Measurements from ENCODE around the gene OR10J1. TPM values are rescaled to one million over a fixed set of nuclear protein-coding genes. Genes with fewer than 3 reads are reported as not detected.

OR10J1 gene
- total RNA-seq, 2 experiments from 2014 or later, result not detected

GRCh38 chr1:159473335-159473734 is 33.8 kb downstream of the OR10J1 start:
- no peaks in the 10 kb centered on the region for H3K4me1 Mint-ChIP-seq (ENCODE audit: low read depth)
- no peaks in the 10 kb centered on the region for H3K4me1 ChIP-seq (ENCODE audit: insufficient read depth, low read length)
- no peak overlapping the region for H3K4me3 ChIP-seq (ENCODE audit: low read length)
- peaks cover 0 to 5% of the 10 kb centered on the region in 2 experiments for H3K27me3 ChIP-seq (ENCODE audit: control insufficient read depth in 1 of 2, insufficient read depth in 2 of 2, low read length in 2 of 2)
- no peak for ATAC-seq (ENCODE audit: poor library complexity)
- no peak overlapping the region for H3K27ac Mint-ChIP-seq
- H3K9me3 Mint-ChIP-seq, result no peaks in the 10 kb centered on the region
- DNase-seq, result no peak
- TF ChIP-seq CTCF (IDR thresholded peaks at IDR 0.05), result no peak
- H3K27ac ChIP-seq (ENCODE audit: low read depth in 1 of 2, low read length in 2 of 2), result no peak overlapping the region
- intact Hi-C loops (cut with DNase I, micrococcal nuclease), result no loop called here
- H3K4me3 Mint-ChIP-seq, result no peak overlapping the region
- H3K36me3 ChIP-seq (ENCODE audit: insufficient read depth, low read length), result no peaks in the 10 kb centered on the region
- peaks cover 12% of the 10 kb centered on the region for H3K27me3 Mint-ChIP-seq
- no peaks in the 10 kb centered on the region for H3K36me3 Mint-ChIP-seq (ENCODE audit: low read depth)
- CTCF ChIA-PET, result interaction anchor here (0.5 kb wide), 1 partner anchor 11 kb away, joined by 4 read pairs; no protein-coding TSS in a partner anchor
- H3K9me3 ChIP-seq (ENCODE audit: control insufficient read depth in 1 of 2, insufficient read depth in 1 of 2, low read length in 2 of 2), result peaks cover 0 to 4% of the 10 kb centered on the region in 2 experiments
- POLR2A ChIA-PET, result no interaction called here

- Histone ChIP-seq H3K36me3 (ENCODE audit: insufficient read depth, low read length) (no peaks in the 10 kb centered on the region), H3K4me3 (ENCODE audit: low read length) (no peak overlapping the region), H3K27me3 (ENCODE audit: control insufficient read depth in 1 of 2, insufficient read depth in 2 of 2, low read length in 2 of 2) (peaks cover 0 to 5% of the 10 kb centered on the region in 2 experiments), H3K4me1 (ENCODE audit: insufficient read depth, low read length) (no peaks in the 10 kb centered on the region), H3K27ac (ENCODE audit: low read depth in 1 of 2, low read length in 2 of 2) (no peak overlapping the region), H3K9me3 (ENCODE audit: control insufficient read depth in 1 of 2, insufficient read depth in 1 of 2, low read length in 2 of 2) (peaks cover 0 to 4% of the 10 kb centered on the region in 2 experiments)
- CTCF ChIA-PET, result no interaction called here
- no peak for TF ChIP-seq CTCF (IDR thresholded peaks at IDR 0.05)
- no peak overlapping the region for H3K4me3 Mint-ChIP-seq
- POLR2A ChIA-PET, result no interaction called here
- no peak overlapping the region for H3K27ac Mint-ChIP-seq
- peaks cover 7% of the 10 kb centered on the region for H3K27me3 Mint-ChIP-seq
- H3K36me3 Mint-ChIP-seq (ENCODE audit: low read depth), result no peaks in the 10 kb centered on the region
- no peaks in the 10 kb centered on the region for H3K9me3 Mint-ChIP-seq
- ATAC-seq (ENCODE audit: poor library complexity) (no peak), DNase-seq (no peak)
- intact Hi-C loops (cut with DNase I, micrococcal nuclease), result no loop called here
- no peaks in the 10 kb centered on the region for H3K4me1 Mint-ChIP-seq (ENCODE audit: low read depth)
Observed at GRCh38 chr1:159474926-159475325, 35.4 kb downstream of the OR10J1 start.

DNA sequence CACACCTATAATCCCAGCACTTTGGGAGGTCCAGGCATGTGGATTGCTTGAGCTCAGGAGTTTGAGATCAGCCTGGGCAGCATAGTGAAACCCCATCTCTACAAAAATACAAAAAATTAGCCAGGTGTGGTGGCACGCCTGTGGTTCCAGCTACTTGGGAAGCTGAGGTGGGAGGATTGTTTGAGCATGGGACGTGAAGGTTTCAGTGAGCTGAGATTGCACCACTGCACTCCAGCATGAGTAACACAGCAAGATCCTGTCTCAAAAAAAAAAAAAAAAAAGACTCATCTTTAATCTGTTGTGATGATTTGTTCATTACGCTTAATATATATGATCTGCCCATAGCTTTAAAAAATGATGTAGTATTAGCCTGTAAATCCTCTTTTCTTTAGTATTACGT is 44.0 kb downstream of the OR10J1 start:
- ChIA-PET CTCF (interaction anchor here (0.7 kb wide), 1 partner anchor 10 kb away, joined by 4 read pairs; no protein-coding TSS in a partner anchor), POLR2A (no interaction called here)
- Histone ChIP-seq H3K4me3 (ENCODE audit: low read length) (no peak overlapping the region), H3K27ac (ENCODE audit: low read depth in 1 of 2, low read length in 2 of 2) (no peak overlapping the region), H3K4me1 (ENCODE audit: insufficient read depth, low read length) (no peaks in the 10 kb centered on the region), H3K27me3 (ENCODE audit: control insufficient read depth in 1 of 2, insufficient read depth in 2 of 2, low read length in 2 of 2) (no peaks in the 10 kb centered on the region), H3K36me3 (ENCODE audit: insufficient read depth, low read length) (no peaks in the 10 kb centered on the region), H3K9me3 (ENCODE audit: control insufficient read depth in 1 of 2, insufficient read depth in 1 of 2, low read length in 2 of 2) (peaks cover 0 to 3% of the 10 kb centered on the region in 2 experiments)
- intact Hi-C loops (cut with DNase I, micrococcal nuclease), result no loop called here
- H3K9me3 Mint-ChIP-seq, result peaks cover 5% of the 10 kb centered on the region
- ATAC-seq (ENCODE audit: poor library complexity) (no peak), DNase-seq (no peak)
- no peaks in the 10 kb centered on the region for H3K36me3 Mint-ChIP-seq (ENCODE audit: low read depth)
- no peak overlapping the region for H3K4me3 Mint-ChIP-seq
- H3K27me3 Mint-ChIP-seq, result peaks cover 6% of the 10 kb centered on the region
- no peak overlapping the region for H3K27ac Mint-ChIP-seq
- no peak for TF ChIP-seq CTCF (IDR thresholded peaks at IDR 0.05)
- no peaks in the 10 kb centered on the region for H3K4me1 Mint-ChIP-seq (ENCODE audit: low read depth)

Other genes starting within 250 kb of the OR10J1 start
- not detected for gene ACKR1, start 234.8 kb upstream of the OR10J1 start, total RNA-seq
- gene FCER1A, start 137.4 kb upstream of the OR10J1 start, total RNA-seq, result under 1 TPM; 0.45 to 0.60 TPM
- gene OR10J4, start 7.5 kb upstream of the OR10J1 start, total RNA-seq, result not detected
- not detected for gene OR10J5, start 96.3 kb downstream of the OR10J1 start, total RNA-seq
- not detected for gene APCS, start 148.1 kb downstream of the OR10J1 start, total RNA-seq

All from CD4-positive, alpha-beta T cell (primary cell).